OCI-LY3 (cell line): ENCODE results near the gene UBAC1.

Experiments
- H2AFZ ChIP-seq: fragments of 200-600, 300-600 bp; shearing (Covaris generic); 2 replicates; pipeline ENCODE4 v1.6.0; 2014; ENCODE audit warnings: antibody characterized with exemption, low read depth, low read length
- H3K27ac ChIP-seq: fragments of 200-600, 300-600 bp; sonication (generic); 2 replicates; pipeline ENCODE4 v1.5.1; 2014; ENCODE audit warnings: mild to moderate bottlenecking, low read length, moderate library complexity, mixed read lengths
- H3K27me3 ChIP-seq: fragments of 200-600, 300-600 bp; sonication (generic); 2 replicates; pipeline ENCODE4 v1.6.1; 2014; ENCODE audit warnings: low read depth, low read length, mixed read lengths
- H3K36me3 ChIP-seq: fragments of 200-600, 300-600 bp; sonication (generic); replicated peaks from 2 replicates; pipeline ENCODE3; 2014; ENCODE audit warnings: low read depth, low read length, mixed read lengths
- H3K4me1 ChIP-seq: fragments of 300-600, 200-600 bp; sonication (generic); 2 replicates; pipeline ENCODE4 v1.6.1; 2014; ENCODE audit warnings: low read length, mixed read lengths
- H3K4me2 ChIP-seq: fragments of 200-600, 300-600 bp; sonication (generic); 2 replicates; pipeline ENCODE4 v1.6.1; 2014; ENCODE audit warnings: low read length, mixed read lengths
- H3K4me3 ChIP-seq: fragments of 300-600, 200-600 bp; sonication (generic); 2 replicates; pipeline ENCODE4 v1.5.1; 2014; ENCODE audit warnings: antibody characterized with exemption, mild to moderate bottlenecking, low read length, moderate library complexity
- H3K79me2 ChIP-seq: fragments of 300-600, 200-600 bp; shearing (Covaris generic); 2 replicates; pipeline ENCODE4 v1.6.1; 2014; ENCODE audit warnings: mild to moderate bottlenecking, low read length, mixed read lengths
- H3K9ac ChIP-seq: fragments of 300-600, 200-600 bp; shearing (Covaris generic); 2 replicates; pipeline ENCODE4 v1.6.0; 2014; ENCODE audit warnings: mild to moderate bottlenecking, low read length, moderate library complexity
- H3K9me3 ChIP-seq: fragments of 200-600, 300-600 bp; shearing (Covaris generic); 2 replicates; pipeline ENCODE4 v1.6.1; 2014; ENCODE audit warnings: low read length, mixed read lengths; ENCODE audit not compliant: insufficient read depth
- H4K20me1 ChIP-seq: fragments of 200-600, 300-600 bp; sonication (generic); 2 replicates; pipeline ENCODE4 v1.6.1; 2016; ENCODE audit warnings: low read length, mixed read lengths; ENCODE audit not compliant: insufficient read depth
- CTCF ChIP-seq: fragments of 200-600, 300-600 bp; sonication (generic); IDR thresholded peaks from 2 replicates; pipeline ENCODE4 v1.5.1; 2014; ENCODE audit warnings: antibody characterized with exemption, low read length, low read depth
- EZH2phosphoT487 ChIP-seq: fragments of 200-600 bp; shearing (Covaris generic); IDR thresholded peaks from 2 replicates; pipeline ENCODE4 v1.6.1; 2018; ENCODE audit warnings: antibody characterized with exemption, mixed run types, low read depth

The UBAC1 gene

GRCh38 chr9:135926402-135927194 lies 34.6 kb downstream of the UBAC1 start:
- no peaks in the 10 kb centered on the region for H4K20me1 ChIP-seq
- H3K9ac ChIP-seq = no peak overlapping the region
- H3K79me2 ChIP-seq = no peaks in the 10 kb centered on the region
- H3K4me3 ChIP-seq = no peak overlapping the region
- TF ChIP-seq EZH2phosphoT487 (no peak), CTCF (no peak)
- no peaks in the 10 kb centered on the region for H3K27me3 ChIP-seq
- no peaks in the 10 kb centered on the region for H3K9me3 ChIP-seq
- H2AFZ ChIP-seq = no peak overlapping the region
- no peaks in the 10 kb centered on the region for H3K4me1 ChIP-seq
- H3K27ac ChIP-seq = no peak overlapping the region
- no peaks in the 10 kb centered on the region for H3K36me3 ChIP-seq
- no peak overlapping the region for H3K4me2 ChIP-seq

DNA sequence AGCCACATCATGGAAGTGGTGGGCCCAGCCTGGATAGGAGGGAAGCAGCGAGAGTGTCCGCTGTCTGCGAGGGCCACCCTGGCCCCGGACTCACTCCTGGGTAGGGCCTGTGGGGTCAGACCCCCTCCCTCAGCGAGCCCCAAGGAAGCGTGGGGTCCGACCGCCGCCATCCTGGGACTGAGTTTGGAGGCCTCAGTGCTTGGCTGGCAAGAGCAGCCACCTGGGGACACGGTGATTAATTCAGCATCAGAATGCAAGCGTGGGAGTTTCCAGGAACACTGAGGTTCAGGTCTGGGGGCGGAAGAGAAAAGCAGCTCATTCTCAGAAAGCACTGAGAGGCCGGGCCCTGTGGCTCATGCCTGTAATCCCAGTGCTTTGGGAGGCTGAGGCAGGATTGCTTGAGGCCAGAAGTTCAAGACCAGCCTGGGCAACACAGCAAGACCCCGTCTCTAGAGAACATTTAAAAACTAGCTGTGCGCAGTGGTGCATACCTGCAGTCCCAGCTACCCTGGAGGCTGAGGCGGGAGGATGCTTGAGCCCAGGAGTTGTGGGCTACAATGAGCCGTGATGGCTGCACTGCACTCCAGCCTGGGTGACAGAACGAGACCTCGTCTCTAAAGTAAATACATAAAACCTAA lies 35.6 kb downstream of the UBAC1 start:
- Histone ChIP-seq H4K20me1 (no peaks in the 10 kb centered on the region), H3K79me2 (no peaks in the 10 kb centered on the region), H3K4me1 (no peaks in the 10 kb centered on the region), H3K36me3 (no peaks in the 10 kb centered on the region), H3K27me3 (no peaks in the 10 kb centered on the region), H2AFZ (no peak overlapping the region), H3K9ac (no peak overlapping the region), H3K4me3 (no peak overlapping the region), H3K4me2 (no peak overlapping the region), H3K9me3 (no peaks in the 10 kb centered on the region), H3K27ac (no peak overlapping the region)
- TF ChIP-seq CTCF (no peak), EZH2phosphoT487 (no peak)

DNA sequence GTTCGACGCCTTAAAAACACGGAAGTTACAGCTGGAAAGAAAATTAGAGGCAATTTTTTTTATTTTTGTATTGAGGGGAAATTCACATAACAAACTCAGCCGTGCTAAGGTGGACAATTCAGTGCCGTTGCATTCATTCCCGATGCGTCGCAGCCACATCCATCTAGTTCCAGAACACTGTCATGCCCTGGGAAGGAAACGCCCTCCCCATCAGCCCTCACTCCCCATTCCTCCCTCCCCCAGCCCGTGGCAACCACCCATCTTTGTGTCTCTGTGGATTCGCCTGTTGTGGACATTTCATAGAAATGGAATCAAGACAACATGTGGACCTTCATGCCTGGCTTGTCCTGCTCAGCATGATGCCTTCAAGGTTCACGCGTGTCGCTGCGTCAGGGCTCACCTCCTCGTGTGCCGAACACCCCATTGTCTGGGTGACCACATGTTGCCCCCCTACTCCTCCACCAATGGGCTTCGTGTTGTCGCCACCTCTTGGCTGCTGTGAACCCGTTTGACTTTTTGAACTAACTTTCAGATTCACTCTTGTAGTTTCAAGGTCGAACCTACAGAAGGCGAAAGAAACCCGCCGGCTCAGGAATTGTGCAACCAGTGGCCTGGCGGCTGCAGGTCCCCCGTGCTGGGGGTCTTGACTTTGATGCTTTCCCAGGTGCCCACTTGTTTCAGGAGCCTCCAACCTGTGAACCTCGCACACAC lies 36.4 kb downstream of the UBAC1 start:
- H4K20me1 ChIP-seq = no peaks in the 10 kb centered on the region
- no peaks in the 10 kb centered on the region for H3K9me3 ChIP-seq
- H2AFZ ChIP-seq = no peak overlapping the region
- H3K4me3 ChIP-seq = no peak overlapping the region
- H3K27ac ChIP-seq = no peak overlapping the region
- no peaks in the 10 kb centered on the region for H3K4me1 ChIP-seq
- H3K27me3 ChIP-seq = no peaks in the 10 kb centered on the region
- H3K9ac ChIP-seq = no peak overlapping the region
- no peaks in the 10 kb centered on the region for H3K36me3 ChIP-seq
- TF ChIP-seq EZH2phosphoT487 (no peak), CTCF (no peak)
- H3K4me2 ChIP-seq = no peak overlapping the region
- H3K79me2 ChIP-seq = no peaks in the 10 kb centered on the region

- Histone ChIP-seq H3K9me3 (no peaks in the 10 kb centered on the region), H3K4me3 (no peak overlapping the region), H3K4me1 (no peaks in the 10 kb centered on the region), H3K9ac (no peak overlapping the region), H3K27me3 (no peaks in the 10 kb centered on the region), H4K20me1 (no peaks in the 10 kb centered on the region), H2AFZ (no peak overlapping the region), H3K36me3 (peaks cover 4% of the 10 kb centered on the region), H3K4me2 (no peak overlapping the region), H3K79me2 (no peaks in the 10 kb centered on the region), H3K27ac (no peak overlapping the region)
- no peak for TF ChIP-seq CTCF
- no peak for TF ChIP-seq EZH2phosphoT487
Observed at GRCh38 chr9:135923508-135923907, 37.7 kb downstream of the UBAC1 start.
